NCI-H524 treated with DMSO at 0.1 percent for 48 hours (cell line): ENCODE measurements around the gene CACNB4.

Experiments used
- DNase-seq: peaks from one replicate; lab custom pipeline; 2025; lab: John Stamatoyannopoulos, UW

Gene CACNB4

GRCh38 chr2:151855111-151855510 lies 243.7 kb downstream of the CACNB4 start:
- no peak for DNase-seq

GRCh38 chr2:151853070-151853758 lies 245.6 kb downstream of the CACNB4 start:
- DNase-seq: no peak

GRCh38 chr2:151852260-151853069 lies 246.4 kb downstream of the CACNB4 start:
- no peak for DNase-seq

- no peak for DNase-seq
Measured at GRCh38 chr2:151851761-151852160, 247.1 kb downstream of the CACNB4 start.

- no peak for DNase-seq
Measured at GRCh38 chr2:151849413-151850010, 249.3 kb downstream of the CACNB4 start.

- DNase-seq: no peak
Measured at GRCh38 chr2:151845884-151846283, 253.0 kb downstream of the CACNB4 start.

GRCh38 chr2:151845481-151845880 lies 253.4 kb downstream of the CACNB4 start:
- DNase-seq: no peak

GRCh38 chr2:151844211-151844896 lies 254.5 kb downstream of the CACNB4 start:
- DNase-seq: no peak

- no peak for DNase-seq
Measured at GRCh38 chr2:151843691-151844061, 255.2 kb downstream of the CACNB4 start.

GRCh38 chr2:151842830-151843690 lies 255.8 kb downstream of the CACNB4 start:
- no peak for DNase-seq

GRCh38 chr2:151841047-151841424 lies 257.8 kb downstream of the CACNB4 start:
- peak; percentile 84 for DNase-seq

GRCh38 chr2:151840216-151841046 lies 258.4 kb downstream of the CACNB4 start:
- DNase-seq: no peak

GRCh38 chr2:151837926-151838325 lies 260.9 kb downstream of the CACNB4 start:
- no peak for DNase-seq

GRCh38 chr2:151833984-151834383 lies 264.9 kb downstream of the CACNB4 start:
- no peak for DNase-seq

- no peak for DNase-seq
Measured at GRCh38 chr2:151830961-151831360, 267.9 kb downstream of the CACNB4 start.

GRCh38 chr2:151828890-151829324 lies 269.9 kb downstream of the CACNB4 start:
- no peak for DNase-seq

- DNase-seq: peak; percentile 48
Measured at GRCh38 chr2:151828143-151828889, 270.5 kb downstream of the CACNB4 start, which contains the start of gene ARL5A. TSS of gene ARL5A (minus strand) at chr2:151828421. CDS start at chr2:151828176, 245 bp downstream.

GRCh38 chr2:151827564-151828142 lies 271.2 kb downstream of the CACNB4 start:
- no peak for DNase-seq

- no peak for DNase-seq
Measured at GRCh38 chr2:151826737-151827157, 272.1 kb downstream of the CACNB4 start.
